ENCODE data around the gene CCDC63. TPM values are rescaled to one million over a fixed set of nuclear protein-coding genes. Genes with fewer than 3 reads are reported as not detected.
A peak's percentile ranks its signal among the peaks of the same experiment; 100 is the strongest.

CCDC63 gene
- total and polyA plus RNA-seq, 9 of the 15 experiments (the other 6 are each of a cell fraction or from before 2014, with no cell fraction given) = not detected

- TF ChIP-seq REST (IDR thresholded peaks at IDR 0.05; ENCODE audit: borderline replicate concordance) (peak; percentile 33; the same call in 1 of the 2 replicates), REST (CRISPR knock-in tag; IDR thresholded peaks at IDR 0.05; ENCODE audit: low read depth) (no peak), FOXA3 (CRISPR knock-in tag; conservative IDR thresholded peaks at IDR 0.05 in 1 of 2, IDR thresholded peaks at IDR 0.05 in 1 of 2) (no peak), TEAD4 (IDR thresholded peaks at IDR 0.05; ENCODE audit: low read length) (no peak), TEAD4 (CRISPR knock-in tag; IDR thresholded peaks at IDR 0.05; ENCODE audit: borderline replicate concordance) (no peak), SIN3A (IDR thresholded peaks at IDR 0.05; ENCODE audit: borderline replicate concordance in 2 of 2, control insufficient read depth in 1 of 2, low read depth in 2 of 2, low read length in 2 of 2) (no peak), ZC3H8 (IDR thresholded peaks at IDR 0.05) (no peak), NR4A1 (CRISPR knock-in tag; IDR thresholded peaks at IDR 0.05) (no peak), NR4A1 (tag; IDR thresholded peaks at IDR 0.05) (no peak), RERE (CRISPR knock-in tag; IDR thresholded peaks at IDR 0.05; ENCODE audit: borderline replicate concordance) (no peak), ZNF740 (CRISPR knock-in tag; IDR thresholded peaks at IDR 0.05) (no peak), ZNF740 (tag; IDR thresholded peaks at IDR 0.05) (no peak)
Measured at GRCh38 chr12:110846615-110847566, at the start of gene CCDC63 (continued).

Data from K562 (cell line).